GM12874 (cell line): Measurements from ENCODE around the gene TMEM192.

ENCODE experiments used
- CTCF ChIP-seq: IDR thresholded peaks from 2 replicates; pipeline ENCODE4 v1.5.1; 2011; ENCODE audit warnings: low read depth, mild to moderate bottlenecking, control low read depth, low read length, moderate library complexity; ENCODE audit not compliant: insufficient read depth

The TMEM192 gene

DNA sequence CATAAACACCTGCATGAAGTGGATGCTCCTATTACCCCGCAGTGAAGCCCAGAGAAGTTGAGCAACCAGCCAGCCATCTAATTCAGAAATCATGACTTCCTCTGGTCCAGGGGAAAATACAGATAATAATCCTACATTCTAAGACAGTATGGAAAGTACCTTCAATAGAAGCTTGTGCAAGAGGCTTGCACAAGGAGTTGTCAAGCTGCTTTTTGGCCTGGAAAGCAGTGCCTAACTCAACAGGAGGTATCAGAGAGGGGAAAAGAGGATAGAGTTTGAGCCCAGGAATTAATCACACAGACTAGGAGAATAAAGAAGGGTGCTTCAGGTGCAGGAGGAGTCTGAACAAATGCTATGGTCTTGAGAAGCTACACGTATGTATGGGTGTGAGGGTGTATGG, 26.7 kb downstream of the TMEM192 start:
- TF ChIP-seq CTCF, result no peak

DNA sequence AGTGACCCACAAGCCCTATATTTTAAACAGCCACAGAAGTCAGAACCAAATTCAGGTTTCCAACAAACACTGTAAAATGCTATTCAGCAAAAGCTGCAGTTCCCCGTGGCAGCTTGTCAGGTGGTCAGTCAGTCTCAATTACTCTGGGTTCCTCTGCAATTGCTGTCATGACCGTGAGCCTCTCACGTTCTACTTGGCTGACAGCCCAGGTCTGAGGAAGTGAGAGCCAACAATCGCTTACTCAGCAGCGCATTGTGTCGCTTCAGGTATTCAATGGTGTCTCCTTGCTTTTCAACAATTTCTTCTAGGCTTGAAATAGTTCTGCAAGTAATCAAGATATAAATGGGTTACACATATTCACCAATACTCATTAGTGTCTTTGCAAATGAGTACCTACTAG, 33.2 kb downstream of the TMEM192 start:
- no peak for TF ChIP-seq CTCF

GRCh38 chr4:165077034-165077578, 35.6 kb downstream of the TMEM192 start:
- TF ChIP-seq CTCF, result no peak

DNA sequence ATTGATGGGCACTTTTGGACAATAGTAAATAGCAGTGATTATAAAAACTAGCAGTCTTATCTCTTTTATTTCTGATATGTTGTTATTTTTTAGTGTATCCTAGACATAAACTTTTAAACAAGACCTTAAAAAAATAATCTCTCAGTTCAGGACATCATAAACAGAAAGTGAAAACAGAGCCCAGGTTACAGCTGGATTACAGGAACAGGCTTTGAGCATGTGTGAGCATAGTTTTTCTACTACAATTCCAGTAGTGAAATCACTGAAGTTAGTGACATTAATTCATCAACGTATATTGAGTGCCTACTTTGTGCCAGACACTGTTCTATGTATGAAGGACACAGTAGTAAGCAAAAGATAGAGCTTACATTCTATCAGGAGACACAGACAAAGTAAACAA, 42.1 kb downstream of the TMEM192 start:
- no peak for TF ChIP-seq CTCF

GRCh38 chr4:165060938-165061337, 51.7 kb downstream of the TMEM192 start:
- TF ChIP-seq CTCF, result peak; percentile 24; the same call in 1 of the 2 replicates

- no peak for TF ChIP-seq CTCF
Observed at GRCh38 chr4:165059386-165059785, 53.3 kb downstream of the TMEM192 start.

GRCh38 chr4:165058666-165059065, 54.0 kb downstream of the TMEM192 start:
- TF ChIP-seq CTCF, result no peak
